Stimulated activated CD4-positive, alpha-beta T cell treated with anti-CD3 and anti-CD28 coated beads, Interleukin-12 subunit alpha, Interleukin-12 subunit beta, amount 100 ng/mL, for 4 hours (primary cell): Measurements from ENCODE around the gene GPR143.

Source experiments
- DNase-seq: peaks from one replicate; pipeline ENCODE4 v3.0.0-alpha.2; 2020

Gene GPR143

DNA sequence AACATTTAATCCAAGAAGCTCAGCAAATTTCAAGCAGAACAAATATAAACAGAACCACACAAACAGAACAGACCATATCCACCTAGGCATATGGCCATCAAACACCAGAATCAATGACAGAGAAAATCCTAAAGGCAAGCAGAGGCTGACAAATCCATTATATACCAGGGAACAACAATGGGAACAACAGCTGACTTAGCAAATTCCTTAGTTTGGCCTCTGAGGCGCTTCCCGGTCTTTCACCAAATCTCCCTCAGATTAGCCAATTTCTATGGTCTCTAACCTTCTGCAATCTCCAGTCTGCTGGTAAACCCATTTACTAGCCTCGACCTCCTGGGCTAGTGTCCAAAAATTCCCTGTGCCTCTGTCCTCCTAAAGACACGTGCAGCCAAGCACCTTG lies 59.2 kb downstream of the GPR143 start:
- no peak for DNase-seq

DNA sequence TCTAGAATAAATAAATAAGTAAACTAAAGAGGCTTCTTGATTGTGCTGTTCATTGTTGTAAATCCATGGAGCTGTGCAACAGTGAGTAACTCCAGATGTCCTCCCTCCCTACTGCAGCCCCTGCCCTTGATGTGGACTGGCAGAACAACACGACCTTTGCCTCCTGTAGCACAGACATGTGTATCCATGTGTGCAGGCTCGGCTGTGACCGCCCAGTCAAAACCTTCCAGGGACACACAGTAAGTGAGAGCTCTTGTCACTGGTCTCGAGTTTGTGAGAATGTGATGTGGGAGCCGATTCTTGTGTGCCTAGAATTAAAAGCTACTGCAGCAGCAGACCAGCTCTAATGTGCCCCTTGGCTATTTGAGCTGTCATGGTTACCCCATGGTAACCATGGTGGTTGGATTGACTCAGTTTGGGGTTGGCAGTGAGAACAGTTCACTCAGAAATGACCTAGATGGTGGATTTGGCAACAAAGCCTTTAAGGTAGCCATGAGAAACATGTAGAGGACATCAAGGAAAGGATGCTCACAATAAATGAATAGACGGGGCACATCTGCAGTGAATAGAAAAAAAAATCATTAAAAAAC lies 60.7 kb downstream of the GPR143 start:
- no peak for DNase-seq

DNA sequence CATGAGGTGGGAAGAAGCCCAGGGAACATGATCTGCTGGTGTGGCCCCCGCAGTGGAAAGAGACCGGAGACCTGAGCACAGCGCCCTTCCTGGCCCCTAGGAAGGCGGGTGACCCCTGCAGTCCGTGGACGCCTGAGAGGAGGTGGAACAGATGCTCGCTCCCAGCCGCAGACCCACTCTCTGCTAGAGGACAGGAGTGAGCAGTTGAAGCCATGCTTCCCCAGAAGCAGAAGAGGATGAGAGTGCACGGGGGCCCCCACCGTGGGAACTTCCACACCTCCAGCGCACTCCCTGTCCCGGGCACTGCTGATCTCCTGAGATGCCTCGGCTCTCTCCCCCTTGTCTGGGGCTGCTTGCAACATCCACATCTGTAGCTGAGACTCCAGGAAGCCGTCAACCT lies 62.2 kb downstream of the GPR143 start:
- no peak for DNase-seq

DNA sequence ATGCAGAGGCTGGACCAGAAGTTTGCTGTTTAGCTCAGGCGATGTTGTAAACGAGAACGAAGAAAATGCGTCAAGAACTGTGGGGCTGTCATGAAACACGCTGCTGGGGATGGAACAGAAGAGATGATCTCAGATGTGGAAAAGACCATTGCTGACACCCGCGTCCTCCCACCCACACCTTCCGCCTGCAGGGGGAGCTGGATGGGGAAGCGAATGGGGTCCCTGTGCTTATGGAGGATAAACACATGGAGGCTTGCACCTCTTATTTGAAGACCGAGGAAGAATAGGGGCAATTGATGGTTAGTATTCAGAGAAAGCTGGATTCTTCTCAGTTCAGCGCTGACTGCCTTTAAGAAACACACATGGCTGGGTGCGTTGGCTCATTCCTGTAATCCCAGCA lies 63.9 kb downstream of the GPR143 start:
- DNase-seq: no peak

DNA sequence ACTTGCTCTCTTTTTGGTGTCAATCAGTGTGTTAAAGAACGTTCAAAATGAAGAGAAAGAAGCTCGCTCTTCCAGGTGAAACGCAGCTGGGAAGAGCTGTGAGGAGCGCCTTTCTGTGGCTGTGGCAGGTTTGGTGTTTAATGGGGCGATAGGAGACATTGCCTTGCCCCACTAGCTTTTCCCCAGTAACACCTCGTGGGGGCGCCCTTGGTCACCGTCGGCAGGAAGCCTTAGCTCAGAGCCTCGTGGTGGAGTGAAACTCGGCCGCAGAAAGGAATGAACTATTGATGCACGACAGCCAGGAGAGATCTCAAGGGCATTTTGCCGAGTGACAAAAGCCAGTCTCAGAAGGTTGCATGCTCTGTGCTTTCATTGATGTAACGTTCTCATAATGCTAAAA lies 65.1 kb downstream of the GPR143 start:
- no peak for DNase-seq

DNA sequence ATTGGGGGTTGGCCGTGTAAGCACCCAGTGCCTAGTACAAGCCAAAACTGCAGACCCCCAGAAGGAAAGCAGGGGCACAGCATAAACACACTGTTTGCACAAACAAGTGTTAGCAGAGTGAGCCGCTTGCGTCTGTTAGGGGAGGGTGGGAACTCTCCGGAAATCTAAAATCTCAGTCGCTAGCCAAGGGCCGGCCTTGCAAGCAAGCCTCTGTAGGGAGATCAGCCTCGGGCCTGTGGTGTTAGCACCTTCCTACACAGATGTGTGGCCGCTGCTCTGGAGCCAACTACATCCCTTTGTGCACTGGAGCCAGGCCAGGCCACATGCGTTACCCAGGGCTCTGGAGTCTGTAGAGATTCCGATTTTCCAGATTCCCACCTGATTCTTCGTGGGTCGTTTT lies 67.1 kb downstream of the GPR143 start:
- no peak for DNase-seq

DNA sequence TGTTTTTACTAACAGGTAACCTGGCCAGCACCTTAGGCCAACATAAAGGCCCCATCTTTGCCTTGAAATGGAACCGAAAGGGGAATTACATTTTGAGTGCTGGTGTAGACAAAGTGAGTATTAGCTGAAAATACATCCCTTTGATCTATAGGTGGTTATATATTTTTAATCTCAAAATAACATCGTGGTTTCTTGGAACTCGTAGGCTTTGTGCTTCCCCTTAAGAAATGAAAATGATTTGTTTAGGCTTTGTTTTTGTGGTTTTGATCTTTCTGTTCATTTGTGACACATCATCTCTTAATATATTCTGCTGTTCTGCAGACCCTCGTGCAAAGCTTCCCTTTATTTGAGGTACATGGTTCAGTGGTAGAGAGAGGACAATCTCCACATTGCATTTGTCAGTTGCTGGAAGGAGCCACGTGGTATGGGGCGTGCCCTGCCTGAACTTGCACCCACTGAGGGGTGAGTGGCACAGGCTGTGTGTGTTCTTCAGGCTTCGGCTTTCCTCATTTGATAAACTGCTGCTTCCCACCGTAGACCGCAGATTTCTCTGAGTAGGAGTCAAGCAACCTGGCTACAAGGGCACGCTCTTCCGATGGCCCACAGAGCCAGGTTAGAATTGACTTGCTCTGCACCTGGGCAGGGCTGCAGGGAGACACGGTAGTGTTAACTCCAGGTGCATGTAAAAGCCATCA lies 72.2 kb downstream of the GPR143 start:
- DNase-seq: no peak

DNA sequence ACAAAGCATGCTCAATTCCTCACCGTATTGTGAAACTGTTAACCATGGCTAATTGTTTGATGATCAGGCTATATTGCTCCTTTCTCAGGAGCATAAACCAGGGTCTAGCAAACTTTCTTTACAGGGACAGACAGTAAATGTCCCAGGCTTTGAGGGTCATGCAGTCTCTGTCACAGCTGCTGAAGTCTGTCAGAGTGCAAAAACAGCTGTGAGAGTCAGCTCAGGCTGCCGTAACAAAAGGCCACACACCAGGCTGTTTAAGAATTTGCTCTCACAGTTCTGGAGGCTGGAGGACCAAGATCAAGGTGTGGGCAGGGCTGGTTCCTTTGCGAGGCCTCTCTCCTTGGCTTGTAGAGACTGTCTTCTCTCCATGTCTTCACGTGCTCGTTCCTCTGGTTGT lies 75.6 kb downstream of the GPR143 start:
- DNase-seq: no peak

DNA sequence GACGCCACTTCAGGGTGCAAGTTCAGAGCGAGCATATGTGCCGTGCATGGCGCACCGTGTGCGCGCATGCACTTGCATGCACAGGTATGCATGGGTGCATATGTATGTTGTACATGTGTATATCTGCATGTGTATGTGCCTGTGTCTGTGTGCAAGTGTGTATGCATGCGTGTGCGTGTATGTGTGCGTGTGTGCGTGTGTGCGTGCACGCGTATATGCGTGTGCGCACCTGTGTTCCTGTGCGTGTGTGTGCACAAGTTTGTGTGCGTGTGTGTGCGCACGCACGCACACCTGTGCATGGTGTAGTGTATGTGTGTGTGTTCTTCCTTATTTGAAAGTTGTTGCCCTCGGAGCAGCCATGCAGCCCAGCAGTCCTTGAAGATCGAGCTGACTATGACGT lies 76.8 kb downstream of the GPR143 start:
- DNase-seq: no peak

DNA sequence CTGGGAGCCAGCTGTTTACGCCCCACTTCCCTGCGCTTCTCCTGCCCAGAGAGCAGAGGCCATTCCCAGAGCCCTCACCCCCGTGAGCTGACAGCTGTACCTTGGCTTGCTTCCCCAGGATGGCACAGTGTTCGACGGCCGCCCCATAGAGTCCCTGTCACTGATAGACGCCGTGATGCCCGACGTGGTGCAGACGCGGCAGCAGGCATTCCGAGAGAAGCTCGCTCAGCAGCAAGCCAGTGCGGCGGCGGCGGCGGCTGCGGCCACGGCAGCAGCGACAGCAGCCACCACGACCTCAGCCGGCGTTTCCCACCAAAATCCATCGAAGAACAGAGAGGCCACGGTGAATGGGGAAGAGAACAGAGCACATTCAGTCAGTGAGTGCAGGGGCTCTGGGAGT lies 77.7 kb downstream of the GPR143 start:
- no peak for DNase-seq

DNA sequence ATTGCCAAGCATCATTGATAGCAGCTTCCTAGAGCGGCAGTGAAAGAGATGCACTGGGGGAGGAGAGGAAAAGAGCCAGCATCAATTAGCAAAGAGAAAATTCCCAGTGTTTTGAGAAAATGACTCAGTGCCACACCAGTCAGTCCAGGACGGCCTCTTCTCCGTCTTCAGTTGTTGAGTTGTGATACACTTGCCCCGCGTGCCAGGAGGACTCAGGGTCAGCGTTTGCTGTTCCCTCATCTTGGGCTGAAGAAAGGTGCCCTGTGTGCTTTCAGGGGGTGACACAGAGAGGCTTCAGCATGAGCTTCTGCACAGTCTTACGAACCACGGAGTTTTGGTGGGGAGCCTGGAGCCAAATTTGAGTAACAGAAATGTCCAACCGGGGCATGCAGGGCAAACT lies 82.3 kb downstream of the GPR143 start:
- DNase-seq: no peak

DNA sequence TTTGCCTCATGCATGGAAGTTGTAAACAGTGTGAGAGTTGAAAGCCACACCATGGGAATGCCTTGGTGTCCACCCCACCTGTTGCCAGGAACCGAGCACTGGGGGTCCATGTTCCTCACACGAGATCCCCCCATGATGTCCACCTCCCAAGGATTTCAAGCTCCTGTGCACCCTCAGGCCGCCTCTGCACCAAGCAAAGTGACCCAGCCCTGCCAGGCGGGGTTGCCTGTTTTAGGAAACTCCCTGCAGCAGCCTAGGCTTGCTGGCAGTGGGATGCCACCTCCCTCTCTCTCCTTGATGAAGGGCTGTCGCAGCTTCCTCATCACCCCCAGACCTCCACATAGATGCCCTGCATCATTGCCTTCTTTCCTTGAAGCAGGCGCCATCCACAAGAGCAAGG lies 82.8 kb downstream of the GPR143 start:
- DNase-seq: no peak

DNA sequence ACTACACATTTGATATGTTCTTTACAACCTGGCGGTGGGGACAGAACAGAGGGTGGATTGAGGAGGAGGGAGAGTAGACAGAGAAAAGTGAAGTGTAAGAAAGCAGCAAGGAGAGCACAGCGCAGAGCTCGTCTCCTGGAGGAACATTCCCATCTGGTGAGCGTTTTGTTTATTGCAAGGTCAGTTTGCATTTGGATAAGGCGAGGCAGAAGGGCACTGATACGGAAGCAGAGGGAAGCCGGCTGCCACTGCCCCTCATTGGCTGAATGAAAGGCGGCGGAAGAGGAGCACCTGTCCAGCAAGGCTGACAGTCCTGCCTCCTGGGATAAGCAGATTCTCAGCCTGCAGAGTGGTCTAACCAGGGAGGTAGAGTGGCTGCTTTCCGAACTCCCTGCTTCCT lies 83.2 kb downstream of the GPR143 start:
- no peak for DNase-seq

DNA sequence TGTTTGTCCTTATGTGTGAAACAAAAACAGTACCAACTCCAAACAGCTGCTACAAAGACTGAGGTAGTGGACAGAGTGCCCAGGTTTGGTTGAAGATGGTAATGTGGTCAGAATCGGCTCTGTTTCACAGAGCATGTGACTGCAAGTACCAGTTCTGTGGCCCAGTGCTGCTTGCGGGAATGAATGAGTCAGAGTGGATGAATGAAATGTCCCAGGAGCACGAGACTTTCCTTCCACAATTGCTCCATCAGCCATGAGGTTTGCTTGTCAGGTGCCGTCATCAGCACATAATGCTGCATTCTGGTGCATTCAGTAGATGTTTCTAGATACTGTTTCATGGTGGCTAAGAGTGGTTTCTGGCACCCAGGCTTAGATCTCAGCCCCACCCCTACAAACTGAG lies 84.2 kb downstream of the GPR143 start:
- DNase-seq: no peak

DNA sequence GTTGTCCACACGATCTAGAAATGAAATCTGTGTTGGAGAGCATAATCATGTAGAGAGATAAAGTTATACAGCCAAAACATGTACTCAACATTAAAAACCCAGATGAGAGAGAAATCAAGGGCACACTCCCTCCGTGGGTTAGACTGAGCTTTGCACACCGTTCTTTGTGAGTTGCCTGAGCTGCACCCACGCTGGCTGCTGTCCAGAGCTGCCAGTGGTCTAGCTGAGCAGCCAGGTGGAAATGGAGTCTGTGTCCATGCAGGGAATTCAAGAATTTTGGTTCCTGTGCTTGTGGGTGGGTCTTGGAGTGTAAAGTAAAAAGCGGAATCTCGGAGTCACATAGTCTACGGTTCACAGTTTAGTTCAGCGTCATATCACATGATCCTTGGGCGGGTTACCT lies 84.6 kb downstream of the GPR143 start:
- no peak for DNase-seq

DNA sequence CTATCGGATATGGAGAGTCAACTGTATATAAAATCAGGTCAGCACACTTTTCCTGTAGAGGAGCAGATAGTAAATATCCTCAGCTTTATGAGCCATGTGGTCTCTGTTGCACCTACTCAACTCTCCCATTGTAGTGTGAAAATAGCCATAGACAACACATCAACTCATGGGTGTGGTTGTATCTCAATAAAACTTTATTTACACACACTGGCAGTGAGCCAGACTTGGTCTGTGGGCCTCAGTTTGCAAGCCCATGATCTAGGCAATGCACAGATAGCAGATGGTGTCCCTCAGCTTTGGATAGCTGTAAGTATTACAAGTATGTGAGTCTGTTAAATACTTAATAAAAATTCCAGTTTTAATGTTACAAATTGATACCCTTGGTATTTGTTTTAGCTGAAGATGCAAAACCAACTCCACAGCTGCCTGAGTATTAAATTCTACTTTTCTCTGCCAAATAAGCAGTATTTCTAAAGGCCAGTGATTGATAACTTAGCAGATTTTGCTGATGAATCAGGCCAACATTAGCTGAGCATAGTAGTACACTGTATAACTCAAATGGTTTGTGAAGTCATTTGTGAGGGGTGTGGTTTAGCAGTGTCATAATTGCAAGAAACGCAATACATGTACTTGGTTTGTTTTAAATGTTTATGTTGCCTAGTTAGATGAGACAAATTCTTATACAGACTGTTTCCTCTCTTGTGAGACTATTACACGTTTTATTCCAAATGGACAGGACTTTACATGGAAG lies 87.3 kb downstream of the GPR143 start:
- DNase-seq: no peak

DNA sequence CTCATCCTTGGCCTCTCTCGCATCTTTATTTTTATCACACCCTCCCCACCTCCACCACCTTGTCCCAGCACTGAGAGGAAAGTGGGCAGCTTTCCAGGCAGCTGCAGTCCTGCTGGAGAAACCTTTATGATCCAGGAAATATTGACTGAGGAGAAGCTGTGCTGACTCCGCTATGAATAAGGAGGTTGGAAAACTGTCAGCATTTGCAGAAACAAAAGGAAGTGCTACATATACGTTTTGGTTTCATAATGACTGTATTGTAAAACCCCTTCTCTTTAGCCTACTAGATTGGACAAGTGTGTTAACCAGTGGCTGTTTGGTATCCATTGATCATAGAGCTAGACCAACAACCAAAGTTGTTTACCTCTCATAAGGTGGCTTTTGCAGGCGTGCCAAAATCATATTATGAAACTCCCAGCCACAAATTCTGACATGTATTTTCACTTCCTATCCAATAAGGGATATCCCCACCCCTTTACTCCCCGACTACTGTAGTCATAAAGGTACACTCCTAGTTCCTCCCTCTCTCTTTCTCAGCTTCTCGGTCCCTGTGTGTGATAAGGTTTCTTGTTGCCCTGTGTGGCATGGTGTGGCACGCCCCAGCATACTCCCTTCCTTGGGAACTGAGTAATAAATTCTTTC lies 88.4 kb downstream of the GPR143 start:
- DNase-seq: peak; percentile 3

DNA sequence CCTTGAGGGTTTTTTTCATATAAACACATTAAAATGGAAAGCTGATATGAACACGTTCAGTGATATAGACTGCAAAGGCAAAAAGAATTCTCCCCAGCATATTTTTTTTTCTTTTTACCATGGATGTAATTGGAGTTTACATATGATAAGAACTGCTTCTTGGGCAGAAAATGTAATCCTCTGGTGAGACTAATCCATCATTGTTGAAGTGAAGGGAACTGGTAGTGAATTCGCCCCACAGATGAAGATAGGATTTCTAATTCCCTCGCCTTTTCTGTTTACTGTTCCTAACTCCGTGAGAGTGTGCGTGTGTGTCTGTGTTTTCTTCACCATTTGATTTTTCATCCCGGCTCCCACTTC lies 88.9 kb downstream of the GPR143 start:
- DNase-seq: no peak

DNA sequence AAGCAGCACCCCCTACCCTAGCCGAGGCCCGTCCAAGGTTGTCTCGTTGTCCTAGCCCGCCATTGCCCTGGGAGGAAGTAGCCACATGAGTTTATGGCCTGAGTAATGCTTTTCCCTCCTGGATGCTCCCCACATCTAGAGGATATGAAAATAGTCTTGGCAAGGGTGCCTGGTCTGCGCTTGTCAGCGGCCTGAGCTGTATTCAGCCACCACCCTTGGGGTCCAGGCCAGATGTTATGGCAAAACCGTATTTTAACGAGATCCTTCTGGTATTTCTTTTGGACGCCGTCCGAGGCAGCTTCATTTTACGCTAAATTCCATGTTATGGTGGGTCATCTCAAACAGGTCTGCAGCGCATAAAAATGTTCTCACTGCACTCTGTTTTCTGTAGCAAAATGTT lies 89.3 kb downstream of the GPR143 start:
- no peak for DNase-seq
